Measurements from ENCODE around the gene HOXB4.

The HOXB4 gene

DNA sequence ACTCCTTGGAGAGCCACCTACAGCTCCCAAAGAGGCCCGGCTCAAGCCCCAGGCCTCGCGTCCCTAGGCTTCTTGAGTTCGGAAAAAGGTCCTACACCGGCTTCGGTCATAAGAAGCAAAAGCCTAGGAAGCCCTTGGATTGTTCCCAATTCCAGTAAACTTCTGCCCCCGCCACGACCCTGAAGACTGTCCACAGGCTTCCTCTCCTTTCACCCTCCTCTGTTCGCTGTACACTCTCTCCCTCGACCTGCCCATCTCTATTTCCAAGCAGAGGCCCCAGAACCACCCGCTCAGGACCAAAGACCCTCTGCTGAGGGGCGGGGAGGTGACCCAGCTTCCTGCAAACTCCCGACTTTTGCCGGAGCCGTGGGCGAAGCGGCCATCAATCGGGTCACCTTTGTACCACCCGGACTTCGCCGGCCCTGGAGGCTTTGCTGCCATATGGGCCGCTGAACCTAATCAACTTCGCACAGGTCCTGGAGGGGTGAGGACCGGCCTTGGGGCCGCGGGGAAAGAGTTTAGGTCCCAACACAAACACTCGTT is 36.0 kb downstream of the HOXB4 start:
- Histone ChIP-seq H3K27me3 (peaks cover 93% of the 10 kb centered on the region), H3K36me3 (no peaks in the 10 kb centered on the region), H3K4me3 (ENCODE audit: low read depth, low read length) (no peak overlapping the region), H3K9me3 (no peaks in the 10 kb centered on the region), H3K4me1 (no peaks in the 10 kb centered on the region)
- TF ChIP-seq CTCF (IDR thresholded peaks at IDR 0.05; ENCODE audit: low read depth, low read length): no peak
- no peak for DNase-seq

DNA sequence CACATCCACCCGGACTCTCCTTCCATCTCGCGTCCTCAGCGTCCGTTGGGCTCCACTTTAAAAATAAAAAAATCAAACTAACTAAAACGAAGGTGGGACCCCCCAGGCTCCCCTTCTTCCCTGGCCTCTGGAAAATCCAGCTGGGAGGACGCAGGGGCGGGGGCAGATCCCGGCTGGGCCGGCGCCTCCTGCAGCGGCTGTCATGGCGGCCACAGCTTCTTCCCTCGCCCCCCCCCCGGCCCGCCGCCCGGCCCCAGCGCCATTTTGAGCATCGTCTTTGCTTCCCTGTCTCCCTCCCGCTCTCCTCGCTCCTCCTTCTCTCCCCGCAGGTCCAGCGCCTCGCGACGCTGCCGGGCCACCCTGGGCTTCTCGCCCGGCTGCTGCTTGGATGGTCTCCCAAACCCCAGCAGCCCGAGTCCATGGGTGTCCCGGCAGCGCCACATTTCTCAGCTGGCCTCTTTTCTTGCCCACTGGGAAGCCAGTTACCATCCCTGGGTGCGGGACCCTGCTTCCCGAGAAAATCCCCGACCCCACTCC is 36.5 kb downstream of the HOXB4 start:
- Histone ChIP-seq H3K27me3 (peaks cover 91% of the 10 kb centered on the region), H3K9me3 (no peaks in the 10 kb centered on the region), H3K4me1 (no peaks in the 10 kb centered on the region), H3K36me3 (no peaks in the 10 kb centered on the region), H3K4me3 (ENCODE audit: low read depth, low read length) (no peak overlapping the region)
- no peak for TF ChIP-seq CTCF (IDR thresholded peaks at IDR 0.05; ENCODE audit: low read depth, low read length)
- no peak for DNase-seq

DNA sequence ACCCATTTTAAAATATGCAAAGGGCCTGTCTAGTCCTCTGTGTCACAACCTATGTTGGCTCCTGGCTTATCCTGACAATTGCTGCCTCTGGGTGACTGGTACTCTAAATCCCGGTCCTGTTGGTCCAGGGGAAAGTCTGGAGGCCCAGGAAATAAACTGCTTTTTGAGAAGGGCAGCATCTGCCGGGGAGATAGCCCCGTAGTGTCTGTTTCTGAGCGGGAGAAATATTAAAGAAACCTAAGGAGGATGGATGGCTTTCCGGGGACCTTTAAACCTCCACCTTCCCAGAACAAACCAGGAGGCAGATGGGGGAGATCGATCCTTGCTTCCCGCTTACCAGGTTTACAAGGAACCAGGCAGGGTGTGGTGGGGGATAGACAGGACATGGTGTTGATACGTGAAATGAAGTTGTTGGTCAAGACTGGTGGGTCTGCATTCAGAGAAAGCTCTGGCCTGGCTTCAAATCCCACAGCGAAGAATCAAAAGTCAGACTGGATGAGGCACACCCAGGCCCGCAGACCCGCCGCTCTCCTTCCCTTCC is 37.0 kb downstream of the HOXB4 start:
- TF ChIP-seq CTCF (IDR thresholded peaks at IDR 0.05; ENCODE audit: low read depth, low read length): no peak
- Histone ChIP-seq H3K27me3 (peaks cover 91% of the 10 kb centered on the region), H3K36me3 (no peaks in the 10 kb centered on the region), H3K4me1 (no peaks in the 10 kb centered on the region), H3K9me3 (no peaks in the 10 kb centered on the region), H3K4me3 (ENCODE audit: low read depth, low read length) (no peak overlapping the region)
- no peak for DNase-seq

GRCh38 chr17:48540213-48540612 is 37.9 kb downstream of the HOXB4 start:
- TF ChIP-seq CTCF (IDR thresholded peaks at IDR 0.05; ENCODE audit: low read depth, low read length): no peak
- DNase-seq: no peak
- H3K4me1 ChIP-seq: no peaks in the 10 kb centered on the region
- no peaks in the 10 kb centered on the region for H3K9me3 ChIP-seq
- H3K4me3 ChIP-seq (ENCODE audit: low read depth, low read length): no peak overlapping the region
- no peaks in the 10 kb centered on the region for H3K36me3 ChIP-seq
- H3K27me3 ChIP-seq: peaks cover 91% of the 10 kb centered on the region

GRCh38 chr17:48539177-48539576 is 39.0 kb downstream of the HOXB4 start:
- peaks cover 88% of the 10 kb centered on the region for H3K27me3 ChIP-seq

More at GRCh38 chr17:48539177-48539576, 39.0 kb downstream of the HOXB4 start:
- no peaks in the 10 kb centered on the region for H3K9me3 ChIP-seq
- H3K4me1 ChIP-seq: no peaks in the 10 kb centered on the region
- TF ChIP-seq CTCF (IDR thresholded peaks at IDR 0.05; ENCODE audit: low read depth, low read length): no peak
- H3K36me3 ChIP-seq: no peaks in the 10 kb centered on the region
- no peak for DNase-seq
- no peak overlapping the region for H3K4me3 ChIP-seq (ENCODE audit: low read depth, low read length)

Data from BE2C (cell line).